Endodermal cell (in vitro differentiated cells): ENCODE data around the gene KAT2A. TPM values are rescaled to one million over a fixed set of nuclear protein-coding genes. Genes with fewer than 3 reads are reported as not detected.

Experiments used
- DNase-seq: peaks from one replicate; pipeline ENCODE4 v3.0.0-alpha.2; 2017
- H3K27ac ChIP-seq: 2 replicates; pipeline ENCODE4 v1.5.1; 2013; ENCODE audit warnings: mild to moderate bottlenecking, low read depth, low read length, moderate library complexity
- H3K27me3 ChIP-seq: 2 replicates; pipeline ENCODE4 v1.6.1; 2013; ENCODE audit warnings: mild to moderate bottlenecking, low read length, moderate library complexity; ENCODE audit not compliant: insufficient read depth, control insufficient read depth, poor library complexity, severe bottlenecking
- H3K36me3 ChIP-seq: 2 replicates; pipeline ENCODE4 v1.7.0; 2013; ENCODE audit warnings: mild to moderate bottlenecking, low read length, moderate library complexity; ENCODE audit not compliant: control insufficient read depth, insufficient read depth
- H3K4me1 ChIP-seq: one replicate; pipeline ENCODE4 v1.7.0; 2013; ENCODE audit warnings: low read length; ENCODE audit not compliant: control insufficient read depth, insufficient read depth
- H3K4me3 ChIP-seq: 2 replicates; pipeline ENCODE4 v1.5.1; 2013; ENCODE audit warnings: mild to moderate bottlenecking, low read length, moderate library complexity
- H3K9ac ChIP-seq: 2 replicates; pipeline ENCODE4 v1.6.1; 2013; ENCODE audit warnings: mild to moderate bottlenecking, low read length, moderate library complexity; ENCODE audit not compliant: poor library complexity, severe bottlenecking; ENCODE audit errors: extremely low read depth
- H3K9me3 ChIP-seq: 2 replicates; pipeline ENCODE4 v1.6.1; 2013; ENCODE audit warnings: mild to moderate bottlenecking, low read length, moderate library complexity; ENCODE audit not compliant: control insufficient read depth
- H3K27ac Mint-ChIP-seq: 2 replicates; pipeline ENCODE4 v1.8.0; 2020; ENCODE audit warnings: mixed read lengths
- H3K27me3 Mint-ChIP-seq: 2 replicates; pipeline ENCODE4 v1.8.0; 2021; ENCODE audit warnings: mild to moderate bottlenecking, mixed read lengths; ENCODE audit not compliant: insufficient read depth
- H3K36me3 Mint-ChIP-seq: 2 replicates; pipeline ENCODE4 v1.8.0; 2020; ENCODE audit warnings: low read depth, mixed read lengths
- H3K4me1 Mint-ChIP-seq: 2 replicates; pipeline ENCODE4 v1.8.0; 2020; ENCODE audit warnings: mixed read lengths
- H3K4me3 Mint-ChIP-seq: 2 replicates; pipeline ENCODE4 v1.8.0; 2020; ENCODE audit warnings: mild to moderate bottlenecking, moderate library complexity, mixed read lengths
- H3K9me3 Mint-ChIP-seq: 2 replicates; pipeline ENCODE4 v1.8.0; 2020; ENCODE audit warnings: mild to moderate bottlenecking, mixed read lengths
- CTCF ChIP-seq: fragments of 200-600 bp; sonication (generic); conservative IDR thresholded peaks from 2 replicates; pipeline ENCODE4 v1.5.0; 2021; ENCODE audit warnings: antibody characterized with exemption, mild to moderate bottlenecking
- WGBS, 2 experiments: methylation state at CpG; one replicate each; pipeline versions ENCODE4 v1.1.5 to v1.1.7; 2013; ENCODE audit warnings: missing lambda C conversion rate in 2 of 2, mixed read lengths in 1 of 2; ENCODE audit not compliant: insufficient coverage in 1 of 2, insufficient read length in 1 of 2; 5-methylcytosine and 5-hydroxymethylcytosine counted together
- total RNA-seq, 2 donors: library from RNA; stranded (reverse); fragmentation: NEBNext Ultra II Directional in 1 of 2; extraction: Animal tissue kit (Norgen Biotek cat#: 25700) in 1 of 2; gene quantifications; 2 replicates in 1 of 2; 3 replicates in 1 of 2; pipeline ENCODE4 v1.2.1, GENCODE V29; 2021

KAT2A gene
- total RNA-seq, 2 donors from 2014 or later, result 48.0 to 57.6 TPM

GRCh38 chr17:42117397-42118125 lies 3.6 kb downstream of the KAT2A start:
- peaks cover 5% of the 10 kb centered on the region for H3K4me1 Mint-ChIP-seq
- no peaks in the 10 kb centered on the region for H3K27me3 Mint-ChIP-seq
- no peak overlapping the region for H3K4me3 Mint-ChIP-seq
- Histone ChIP-seq H3K4me3 (no peak overlapping the region), H3K27ac (no peak overlapping the region), H3K9ac (no peak overlapping the region), H3K4me1 (no peaks in the 10 kb centered on the region), H3K27me3 (no peaks in the 10 kb centered on the region), H3K36me3 (peaks cover 21% of the 10 kb centered on the region), H3K9me3 (no peaks in the 10 kb centered on the region)
- no peak for DNase-seq
- H3K36me3 Mint-ChIP-seq, result peaks cover 28% of the 10 kb centered on the region
- peak overlapping the region; percentile 35 for H3K27ac Mint-ChIP-seq
- WGBS, 2 experiments, result 94 to 95% methylated on average over 14 to 30 of the region's 30 CpGs
- TF ChIP-seq CTCF, result no peak
- H3K9me3 Mint-ChIP-seq, result no peaks in the 10 kb centered on the region

- Mint-ChIP-seq H3K4me1 (no peaks in the 10 kb centered on the region), H3K9me3 (no peaks in the 10 kb centered on the region), H3K36me3 (peaks cover 28% of the 10 kb centered on the region), H3K4me3 (no peak overlapping the region), H3K27me3 (no peaks in the 10 kb centered on the region), H3K27ac (peak overlapping the region; percentile 64)
- Histone ChIP-seq H3K4me1 (no peaks in the 10 kb centered on the region), H3K27ac (no peak overlapping the region), H3K4me3 (no peak overlapping the region), H3K36me3 (peaks cover 21% of the 10 kb centered on the region), H3K27me3 (no peaks in the 10 kb centered on the region), H3K9me3 (no peaks in the 10 kb centered on the region), H3K9ac (no peak overlapping the region)
- TF ChIP-seq CTCF, result peak; percentile 90
- peak; percentile 97 for DNase-seq
- WGBS, 2 experiments, result 56 to 60% methylated on average over 14 to 18 of the region's 18 CpGs
These were observed 4.3 kb downstream of the KAT2A start for GRCh38 chr17:42116705-42117396.

DNA sequence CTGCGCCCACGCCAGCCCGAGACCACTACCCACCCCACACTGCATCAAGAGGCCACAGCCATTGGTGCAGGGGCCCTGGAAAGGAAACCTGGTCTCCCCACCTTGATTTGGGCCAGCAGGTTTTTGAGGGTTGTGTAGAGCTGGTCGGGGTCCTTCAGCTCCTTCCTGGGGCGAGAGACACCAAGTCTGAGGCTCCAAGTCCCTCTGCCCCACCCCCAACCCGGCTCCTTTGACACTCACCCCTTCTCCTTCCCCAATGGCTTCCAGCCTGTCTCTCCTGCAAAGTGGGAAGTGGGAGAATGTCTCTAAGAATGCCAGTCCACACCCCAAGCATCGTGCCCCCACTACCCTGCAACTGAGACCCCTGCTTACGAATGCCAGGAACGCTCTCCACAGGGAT lies 7.0 kb downstream of the KAT2A start:
- Histone ChIP-seq H3K9ac (no peak overlapping the region), H3K4me3 (no peak overlapping the region), H3K4me1 (no peaks in the 10 kb centered on the region), H3K27me3 (no peaks in the 10 kb centered on the region), H3K9me3 (no peaks in the 10 kb centered on the region), H3K27ac (no peak overlapping the region), H3K36me3 (peaks cover 21% of the 10 kb centered on the region)
- 93 to 100% methylated on average over 1 to 6 of the region's 9 CpGs for WGBS, 2 experiments
- DNase-seq, result no peak
- H3K27ac Mint-ChIP-seq, result no peak overlapping the region
- no peak for TF ChIP-seq CTCF
- no peak overlapping the region for H3K4me3 Mint-ChIP-seq
- H3K9me3 Mint-ChIP-seq, result no peaks in the 10 kb centered on the region
- H3K36me3 Mint-ChIP-seq, result peaks cover 28% of the 10 kb centered on the region
- H3K27me3 Mint-ChIP-seq, result no peaks in the 10 kb centered on the region
- no peaks in the 10 kb centered on the region for H3K4me1 Mint-ChIP-seq
